ENCODE measurements around the gene LGALS8.
"Not testable (repeated sequence)": the region's sequence is repeated elsewhere in the genome, so short reads cannot be mapped to it uniquely, and the experiment has no call there.

The LGALS8 gene

DNA sequence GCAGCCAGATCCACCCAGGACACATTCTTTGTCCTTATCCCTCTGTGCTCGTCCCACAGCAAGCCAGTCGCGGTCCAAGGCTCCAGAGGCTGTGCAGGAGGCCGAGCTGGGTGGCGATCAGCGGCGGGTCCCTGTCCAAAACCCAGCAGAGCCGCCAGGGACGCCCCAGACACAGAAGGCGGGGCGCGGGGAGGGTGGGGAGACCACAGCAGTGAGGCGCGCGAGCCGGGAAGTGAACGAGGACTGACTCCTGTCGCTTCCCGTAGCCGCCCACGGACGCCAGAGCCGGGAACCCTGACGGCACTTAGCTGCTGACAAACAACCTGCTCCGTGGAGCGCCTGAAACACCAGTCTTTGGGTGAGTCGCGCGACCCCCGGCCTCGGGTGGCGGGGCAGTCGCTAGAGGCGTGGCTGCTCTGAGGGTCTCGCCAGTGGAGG lies at the start of gene LGALS8:
Gene LGALS8 (plus strand): TSS at position 279 of the 438 bp plus-strand sequence. CDS start 2,089 bp downstream, outside the sequence.
- peak; percentile 92 to 94 for DNase-seq

DNA sequence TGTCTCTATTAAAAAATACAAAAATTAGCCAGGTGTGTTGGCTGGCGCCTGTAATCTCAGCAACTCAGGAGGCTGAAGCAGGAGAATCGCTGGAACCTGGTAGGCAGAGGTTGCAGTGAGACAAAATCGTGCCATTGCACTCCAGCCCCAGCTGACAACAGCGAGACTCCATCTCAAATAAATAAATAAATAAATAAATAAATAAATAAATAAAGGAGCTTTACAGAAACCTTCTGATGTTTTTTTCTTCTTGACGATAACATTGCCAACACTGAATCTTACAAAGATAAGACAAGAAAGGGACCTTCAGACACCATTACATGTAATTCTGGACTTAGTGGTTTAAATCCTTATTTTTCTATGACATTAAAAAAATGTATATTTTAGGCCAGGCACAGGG lies 47.8 kb upstream of the LGALS8 start:
- no peak for DNase-seq

DNA sequence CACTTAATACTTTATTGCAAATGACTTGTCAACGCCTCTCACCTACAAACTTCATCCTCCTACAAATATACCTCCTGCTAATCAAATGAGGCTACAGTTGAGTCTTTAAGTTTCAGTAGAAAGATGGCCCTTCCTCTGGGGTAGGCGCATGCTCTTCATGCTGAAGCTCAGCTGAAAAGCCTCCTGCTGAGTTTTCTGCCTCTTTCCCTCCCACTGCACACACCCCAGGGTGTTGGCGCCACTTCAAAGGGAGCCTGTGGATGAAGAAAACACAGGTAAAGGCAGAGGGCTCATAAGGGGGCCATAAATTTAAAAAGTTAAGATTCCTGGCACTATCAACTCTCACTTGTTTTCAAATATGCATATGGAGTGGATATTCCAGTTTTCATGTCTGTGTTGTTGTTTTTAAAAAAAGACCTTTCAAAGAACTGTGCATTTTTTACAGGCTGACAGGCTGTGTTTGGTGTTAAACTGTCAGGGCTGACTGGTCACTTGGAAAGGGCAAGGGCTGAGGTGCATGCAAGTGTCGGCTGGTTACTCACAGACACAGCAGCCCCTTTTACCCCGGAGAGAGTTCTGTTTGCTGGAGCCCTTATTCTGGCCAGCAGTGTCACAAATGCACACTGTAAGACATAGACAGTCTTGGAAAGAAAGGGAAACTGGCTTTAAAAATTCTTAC lies 42.9 kb upstream of the LGALS8 start:
- DNase-seq = no peak

DNA sequence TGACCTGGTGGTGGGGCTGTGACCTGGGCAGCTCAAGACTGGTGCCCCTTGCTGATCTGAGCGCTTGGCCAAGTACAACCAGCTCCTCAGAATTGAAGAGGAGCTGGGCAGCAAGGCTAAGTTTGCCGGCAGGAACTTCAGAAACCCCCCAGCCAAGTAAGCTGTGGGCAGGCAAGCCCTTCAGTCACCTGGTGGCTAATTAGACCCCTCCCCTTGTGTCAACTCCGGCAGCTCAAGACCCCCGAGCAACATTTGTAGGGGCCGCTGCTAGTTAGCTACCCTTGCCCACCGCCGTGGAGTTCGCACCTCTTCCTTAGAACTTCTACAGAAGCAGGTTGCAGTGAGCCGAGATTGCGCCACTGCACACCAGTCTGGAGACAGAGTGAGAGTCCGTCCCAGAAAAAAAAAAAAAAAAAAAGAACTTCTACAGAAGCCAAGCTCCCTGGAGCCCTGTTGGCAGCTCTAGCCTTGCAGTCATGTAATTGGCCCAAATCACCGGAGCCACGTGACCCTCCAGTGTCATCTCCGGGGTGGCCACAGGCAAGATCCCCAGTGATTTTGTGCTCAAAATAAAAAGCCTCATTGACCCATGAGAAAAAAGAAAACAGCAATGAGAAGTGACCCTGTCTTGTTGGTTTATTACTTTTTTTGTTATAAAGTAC lies 39.3 kb upstream of the LGALS8 start:
- DNase-seq = no peak

DNA sequence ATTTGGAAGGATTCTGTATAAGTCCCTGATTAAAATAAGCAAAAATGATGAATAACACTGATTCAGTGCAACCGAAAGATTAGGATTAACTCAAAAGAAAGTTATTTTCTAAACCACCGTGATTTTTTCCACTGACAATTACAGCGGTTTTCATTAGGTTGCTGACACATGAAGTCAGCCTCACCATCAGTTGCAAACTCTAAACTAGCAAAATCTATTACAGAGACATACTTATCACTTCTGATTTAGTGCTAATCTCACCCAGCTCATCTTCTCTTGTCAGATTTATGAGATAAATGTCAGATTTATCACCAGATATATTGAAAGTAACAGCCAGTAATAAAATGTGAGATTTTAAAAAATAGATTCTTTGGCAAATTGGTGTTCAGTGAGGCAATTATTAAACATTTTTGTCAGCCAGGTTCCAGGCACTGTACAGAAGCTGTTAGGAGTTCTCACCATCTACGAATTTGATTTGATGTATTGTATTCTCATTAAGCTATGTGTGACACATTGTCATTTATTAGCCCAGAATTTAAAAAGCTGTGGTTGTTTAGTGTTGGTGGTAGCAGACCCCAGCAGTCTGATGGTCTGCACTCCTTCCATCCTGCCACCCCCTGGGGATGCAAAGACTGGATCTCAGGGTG lies 37.3 kb upstream of the LGALS8 start:
- DNase-seq = no peak

DNA sequence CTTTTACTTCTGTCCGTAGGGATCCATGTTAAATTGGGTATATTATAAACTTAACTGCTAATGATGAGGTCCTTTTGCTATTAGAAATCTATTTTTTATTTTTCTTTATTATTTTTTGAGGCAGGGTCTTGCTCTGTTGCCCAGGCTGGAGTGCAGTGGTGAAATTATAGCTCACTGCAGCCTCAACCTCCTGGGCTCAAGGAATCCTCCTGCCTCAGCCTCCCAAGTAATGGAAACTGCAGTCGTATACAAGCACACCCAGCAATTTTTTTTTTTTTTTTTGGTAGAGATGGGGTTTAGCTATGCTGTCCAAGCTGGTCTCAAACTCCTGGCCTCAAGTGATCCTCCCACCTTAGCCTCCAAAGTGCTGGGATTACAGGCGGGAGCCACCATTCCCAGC lies 34.6 kb upstream of the LGALS8 start:
- not testable (repeated sequence) for DNase-seq

DNA sequence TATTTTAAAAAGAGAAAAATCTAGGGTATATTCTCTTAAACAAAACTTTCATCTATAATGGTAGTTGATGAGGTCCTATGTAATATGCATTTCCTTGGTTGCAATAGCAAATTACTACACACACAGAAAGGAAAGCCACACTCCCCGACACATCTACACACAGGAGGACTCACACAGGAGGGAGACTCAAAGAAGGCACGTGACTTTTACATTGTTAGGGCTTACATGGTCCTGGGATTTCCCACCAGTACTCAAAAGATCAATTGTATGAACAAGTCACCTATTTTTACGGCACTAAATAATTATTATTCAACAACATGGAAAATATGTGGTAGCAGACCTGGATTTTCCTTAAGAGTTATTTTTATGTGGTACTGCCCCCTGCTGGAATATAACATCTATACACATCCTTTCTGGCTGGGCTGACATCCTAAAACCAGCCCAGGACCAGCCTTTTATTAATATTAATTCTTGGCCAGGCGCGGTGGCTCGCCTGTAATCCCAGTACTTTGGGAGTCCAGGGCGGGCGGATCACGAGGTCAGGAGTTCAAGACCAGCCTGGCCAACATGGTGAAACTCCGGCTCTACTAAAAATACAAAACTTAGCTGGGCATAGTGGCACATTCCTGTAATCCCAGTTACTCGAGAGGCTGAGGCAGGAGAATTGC lies 33.9 kb upstream of the LGALS8 start:
- no peak for DNase-seq

DNA sequence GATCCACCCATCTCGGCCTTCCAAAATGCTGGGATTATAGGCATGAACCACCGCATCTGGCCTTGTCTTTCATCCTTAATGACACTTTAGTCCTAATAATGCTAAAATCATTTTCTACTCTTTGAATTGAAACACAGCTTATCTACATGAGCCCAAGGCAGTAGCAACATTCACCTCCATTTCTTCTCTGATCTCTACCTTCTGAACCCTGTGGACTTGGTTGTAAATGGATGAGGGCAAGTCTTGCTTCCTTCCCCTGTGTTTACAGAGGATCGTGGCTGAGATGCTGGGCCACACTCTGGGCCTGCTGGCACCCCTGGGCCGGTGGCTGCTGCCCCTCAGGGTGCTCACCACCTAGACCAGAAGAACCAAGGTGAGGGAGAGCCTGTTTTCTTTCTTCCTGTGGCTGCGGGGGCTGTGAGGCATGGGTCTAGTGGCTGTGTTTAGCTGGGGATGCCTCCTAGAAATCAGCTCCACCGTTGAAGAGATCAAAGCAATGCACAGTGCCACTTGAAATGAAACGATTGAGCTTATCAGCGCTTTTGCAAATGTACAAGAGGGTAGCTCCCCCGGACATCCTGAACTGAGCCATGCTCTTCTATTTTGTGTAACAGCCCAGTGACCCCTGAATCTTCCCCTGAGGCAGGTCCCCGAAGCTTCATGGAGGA lies 32.2 kb upstream of the LGALS8 start:
- no peak for DNase-seq

DNA sequence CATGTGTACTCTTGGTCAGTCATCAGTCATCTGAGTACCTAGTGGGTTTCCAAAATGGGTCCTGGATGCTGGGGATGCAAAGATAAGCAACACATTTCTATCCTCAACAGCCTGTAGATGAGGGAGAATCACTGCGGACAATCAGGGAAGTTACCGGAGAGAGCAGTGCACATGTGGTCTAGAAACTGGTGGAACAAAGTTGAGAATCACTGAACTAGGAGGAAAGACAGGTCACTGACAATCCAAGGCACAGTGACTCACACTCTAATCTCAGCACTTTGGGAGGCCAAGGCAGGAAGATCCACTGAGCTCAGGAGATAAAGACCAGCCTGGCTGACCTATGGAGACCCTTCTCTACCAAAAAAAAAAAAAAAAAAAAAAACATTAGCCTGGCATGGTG lies 31.4 kb upstream of the LGALS8 start:
- DNase-seq = no peak

DNA sequence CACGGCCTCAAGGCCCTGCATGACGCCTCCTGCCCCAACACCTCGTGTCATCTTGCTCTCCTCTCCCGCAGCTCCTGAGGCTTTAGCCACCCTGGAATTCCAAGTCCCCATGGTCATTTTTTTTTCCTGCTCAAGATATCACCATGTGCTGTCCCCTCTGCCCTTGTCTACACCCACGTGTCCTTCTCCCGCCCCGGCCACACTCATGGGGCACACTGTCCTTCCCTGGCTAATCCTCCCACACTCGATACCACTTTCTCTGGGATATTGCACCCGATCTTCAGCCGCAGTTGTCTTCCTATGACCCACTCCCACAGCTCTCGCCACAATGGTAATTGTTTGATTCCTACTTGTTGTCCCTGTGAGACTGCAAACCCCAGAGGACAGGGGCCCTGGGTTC lies 29.7 kb upstream of the LGALS8 start:
- DNase-seq = no peak

DNA sequence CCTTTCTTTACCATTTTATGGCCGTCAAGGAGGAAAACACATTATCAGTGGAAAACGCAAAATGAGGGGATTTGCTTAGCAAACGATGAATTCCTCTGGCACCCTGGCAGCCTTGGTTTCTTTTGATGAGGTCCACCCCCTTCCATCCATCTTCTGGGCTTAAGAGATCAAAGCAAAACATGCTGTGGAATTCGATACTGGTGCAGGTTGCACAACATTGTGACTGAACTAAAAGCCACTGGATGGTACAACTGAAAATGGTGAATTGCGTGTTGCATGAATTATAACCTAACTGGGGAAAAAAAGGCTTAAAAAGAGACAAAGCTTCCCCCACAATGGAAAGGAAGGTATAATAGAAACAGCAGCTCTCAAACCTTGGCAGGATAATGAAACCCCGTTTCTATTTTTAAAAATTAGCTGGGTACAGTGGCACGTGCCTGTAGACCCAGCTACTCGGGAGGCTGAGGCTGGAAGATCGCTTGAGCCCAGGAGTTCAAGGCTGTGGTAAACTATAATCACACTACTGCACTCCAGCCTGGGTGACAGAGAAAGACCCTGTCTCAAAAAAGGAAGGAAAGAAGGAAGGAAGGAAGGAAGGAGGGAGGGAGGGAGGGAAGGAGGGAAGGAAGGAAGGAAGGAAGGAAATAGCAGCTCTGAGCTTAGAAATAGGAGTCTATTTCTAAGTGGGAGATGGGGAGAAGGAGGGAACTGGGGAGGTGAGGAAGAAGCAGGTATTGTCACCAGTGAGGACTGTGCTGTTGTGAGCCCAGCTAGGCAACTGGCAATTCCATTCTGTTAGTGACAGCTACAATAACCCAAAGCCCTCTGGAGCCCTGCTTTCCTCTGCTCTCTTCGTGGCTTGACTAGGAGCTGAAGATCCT lies 29.0 kb upstream of the LGALS8 start:
- no peak for DNase-seq

DNA sequence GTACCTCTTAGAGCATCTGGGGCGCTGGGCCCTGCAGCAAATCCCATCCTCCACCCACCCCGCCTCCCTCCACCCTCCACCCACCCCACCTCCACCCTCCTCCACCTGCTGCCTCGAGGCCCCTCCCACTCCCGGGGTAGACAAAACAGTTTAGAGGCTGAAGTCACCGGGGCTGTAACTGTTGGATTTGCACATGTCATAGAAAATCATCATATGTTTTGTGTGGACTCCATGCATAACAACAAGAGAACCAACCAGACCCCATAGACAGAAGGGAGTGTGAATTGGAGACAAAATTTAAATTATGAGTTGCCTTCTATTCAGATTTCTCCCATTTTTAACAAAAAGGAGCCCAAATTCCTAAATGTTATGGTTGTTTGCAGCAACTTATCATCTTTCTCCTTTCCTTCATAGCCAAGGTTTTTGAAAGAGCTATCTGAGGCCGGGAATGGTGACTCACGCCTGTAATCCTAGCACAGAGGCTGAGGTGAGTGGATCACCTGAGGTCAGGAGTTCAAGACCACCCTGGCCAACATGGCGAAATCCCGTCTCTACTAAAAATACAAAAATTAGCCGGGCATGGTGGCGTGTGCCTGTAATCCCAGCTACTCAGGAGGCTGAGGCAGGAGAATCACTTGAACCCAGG lies 28.2 kb upstream of the LGALS8 start:
- DNase-seq = no peak

DNA sequence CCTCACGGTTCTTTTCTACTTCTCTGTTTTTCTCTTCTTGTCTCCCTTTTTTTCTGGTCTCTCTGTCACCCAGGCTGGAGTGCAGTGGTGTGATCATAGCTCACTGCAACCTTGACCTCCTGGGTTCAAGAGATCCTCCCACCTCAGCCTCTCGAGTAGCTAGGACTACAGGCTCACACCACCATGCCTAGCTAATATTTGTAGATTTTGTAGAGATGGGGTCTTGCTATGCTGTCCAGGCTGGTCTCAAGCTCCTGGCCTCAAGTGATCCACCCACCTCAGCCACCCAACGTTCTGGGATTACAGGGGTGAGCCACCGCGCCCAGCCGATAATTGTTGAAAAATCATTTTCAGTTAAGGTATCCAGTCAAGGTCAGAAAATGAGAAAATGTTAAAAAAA lies 25.9 kb upstream of the LGALS8 start:
- no peak for DNase-seq

DNA sequence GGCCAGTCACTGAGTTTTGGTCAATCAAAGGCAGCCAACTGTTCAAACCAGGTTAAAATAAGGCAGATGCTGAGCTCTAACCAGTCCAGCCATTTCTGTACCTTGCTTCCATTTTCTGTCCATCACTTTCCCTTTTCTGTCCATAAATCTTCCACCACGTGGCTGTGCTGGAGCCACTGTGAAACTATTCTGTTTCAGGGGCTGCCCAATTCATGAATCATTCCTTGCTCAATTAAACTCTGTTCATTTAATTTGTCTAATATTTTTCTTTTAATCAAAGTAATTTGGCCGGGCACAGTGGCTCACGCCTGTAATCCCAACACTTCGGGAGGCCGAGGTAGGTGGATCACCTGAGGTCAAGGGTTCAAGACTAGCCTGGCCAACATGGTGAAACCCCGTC lies 22.7 kb upstream of the LGALS8 start:
- DNase-seq = no peak

DNA sequence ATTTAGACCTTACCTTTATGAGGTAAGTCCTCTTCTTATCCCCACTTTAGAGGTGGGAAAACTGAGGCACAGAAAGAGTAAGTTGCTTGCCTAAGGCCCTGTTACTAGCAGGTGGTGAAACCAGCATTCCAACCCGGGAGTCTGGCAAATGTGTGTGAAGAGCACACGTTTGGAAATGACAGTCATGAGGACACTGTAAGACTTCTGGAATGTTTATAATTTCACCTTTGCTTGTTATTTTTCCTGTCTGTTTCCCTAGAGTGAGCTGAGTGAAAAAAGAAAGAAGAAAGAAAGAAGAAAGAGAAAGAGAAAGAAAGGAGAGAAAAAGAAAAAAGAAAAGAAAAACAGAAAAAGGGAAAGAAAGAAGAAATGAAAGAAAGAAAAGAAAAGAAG lies 21.2 kb upstream of the LGALS8 start:
- DNase-seq = no peak

DNA sequence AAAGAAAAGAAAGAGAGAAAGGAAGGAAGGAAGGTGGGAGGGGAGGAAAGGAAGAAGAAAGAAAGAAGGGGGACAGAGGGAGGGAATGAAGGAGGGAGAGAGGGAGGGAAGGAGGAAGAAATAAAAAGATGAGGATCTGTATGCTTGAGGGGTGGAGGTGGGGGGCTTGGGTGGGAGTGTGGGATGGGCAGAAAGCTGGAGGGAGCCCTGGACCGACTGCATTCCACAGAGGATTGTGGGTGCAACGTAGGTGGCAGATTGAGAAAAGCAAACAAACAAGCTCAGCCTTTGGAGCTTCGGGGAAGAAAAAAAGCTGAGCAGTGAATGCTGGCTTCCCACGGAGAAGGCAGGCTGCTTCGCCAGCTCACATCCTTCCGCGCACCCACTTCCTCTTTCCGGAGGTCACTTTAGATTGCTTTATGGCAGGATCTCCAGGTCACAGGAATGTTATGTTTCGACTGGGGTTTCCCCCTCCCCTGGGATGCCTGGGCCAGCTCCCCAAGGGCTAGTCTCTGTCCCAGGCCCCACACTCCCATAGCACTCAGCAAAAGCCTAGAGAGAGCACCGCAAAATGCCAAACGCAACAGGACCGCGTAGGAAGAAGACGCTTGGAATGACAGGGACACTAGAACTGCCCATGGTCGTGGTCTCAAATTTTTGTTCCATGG lies 20.7 kb upstream of the LGALS8 start:
- peak in 1 of 2 experiments; percentile 42 for DNase-seq

DNA sequence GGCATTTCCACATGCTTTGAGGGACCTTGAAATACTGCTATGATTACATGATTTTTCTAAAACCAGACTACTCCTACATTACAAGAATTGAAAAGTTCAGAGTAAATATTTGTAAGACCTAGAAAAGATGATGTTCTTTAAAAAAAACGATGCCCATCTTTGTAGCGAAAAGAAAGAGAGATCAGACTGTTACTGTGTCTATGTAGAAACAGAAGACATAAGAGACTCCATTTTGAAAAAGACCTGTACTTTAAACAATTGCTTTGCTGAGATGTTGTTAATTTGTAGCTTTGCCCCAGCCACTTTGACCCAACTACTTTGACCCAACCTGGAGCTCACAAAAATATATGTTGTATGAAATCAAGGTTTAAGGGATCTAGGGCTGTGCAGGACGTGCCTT lies 19.4 kb upstream of the LGALS8 start:
- not testable (repeated sequence) for DNase-seq

DNA sequence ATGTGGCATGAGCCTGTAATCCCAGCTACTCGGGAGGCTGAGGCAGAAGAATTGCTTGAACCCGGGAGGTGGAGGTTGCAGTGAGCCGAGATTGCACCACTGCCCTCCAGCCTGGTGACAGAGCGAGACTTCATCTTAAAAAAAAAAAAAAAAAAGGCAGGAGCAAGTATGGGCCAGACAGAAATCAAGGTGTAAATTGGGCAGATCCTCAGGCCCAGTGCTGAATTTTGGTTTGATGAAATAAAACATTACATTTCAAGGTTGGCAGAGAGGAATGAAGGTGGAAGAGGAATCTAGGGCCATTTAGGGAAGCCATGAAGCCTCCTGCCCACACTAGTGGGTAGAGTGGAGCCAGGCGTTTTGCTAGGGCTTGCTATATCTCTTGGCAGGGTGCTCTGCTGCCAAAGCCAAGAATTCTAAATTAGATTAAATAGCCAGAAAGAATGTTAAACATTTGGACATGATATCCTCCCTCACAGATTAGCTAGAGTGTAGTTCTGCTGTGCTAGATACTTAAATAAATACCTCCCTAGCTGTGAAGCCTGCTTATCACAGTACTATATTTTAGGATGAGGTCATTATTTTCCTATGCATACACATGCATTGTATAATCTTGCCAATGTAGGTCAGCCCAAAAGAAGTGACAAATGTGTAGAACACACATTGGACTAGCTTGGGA lies 16.6 kb upstream of the LGALS8 start:
- no peak for DNase-seq

DNA sequence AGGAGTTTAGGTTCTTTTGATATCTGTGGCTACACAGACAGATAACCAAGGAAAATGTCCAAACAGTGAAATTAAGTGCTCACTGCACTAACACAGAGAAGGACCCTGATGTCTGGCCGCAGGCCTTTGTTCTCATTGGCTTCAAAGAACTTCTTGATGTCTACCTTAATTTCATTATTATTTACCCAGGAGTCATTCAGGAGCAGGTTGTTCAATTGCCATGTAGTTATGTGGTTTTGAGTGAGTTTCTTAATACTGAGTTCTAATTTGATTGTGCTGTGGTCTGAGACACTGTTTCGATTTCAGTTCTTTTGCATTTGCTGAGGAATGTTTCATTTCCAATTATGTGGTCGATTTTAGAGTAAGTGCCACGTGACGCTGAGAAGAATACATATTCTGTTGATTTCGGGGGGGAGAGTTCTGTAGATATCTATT lies 15.2 kb upstream of the LGALS8 start:
- DNase-seq = no peak

DNA sequence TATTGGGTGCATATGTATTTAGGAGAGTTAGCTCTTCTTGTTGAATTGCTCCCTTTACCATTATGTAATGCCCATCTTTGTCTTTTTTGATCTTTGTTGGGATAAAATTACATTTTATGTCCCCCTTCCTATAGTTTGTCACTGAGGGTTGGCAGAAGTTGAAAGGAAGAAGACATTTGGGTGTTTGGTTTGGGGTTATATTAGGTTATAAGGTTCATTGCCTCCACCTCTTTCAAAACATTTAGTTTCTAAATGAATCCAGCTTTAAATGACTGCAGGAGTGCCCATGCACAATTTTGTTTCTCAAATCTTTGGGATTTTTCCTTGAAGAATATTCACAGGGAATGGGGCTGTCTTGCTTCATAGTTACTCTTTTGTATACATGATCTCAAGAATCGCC lies 14.6 kb upstream of the LGALS8 start:
- DNase-seq = no peak

All from activated T-cell treated with anti-CD3 and anti-CD28 coated beads, Interleukin-2, amount 50 U/mL, for 48 hours (primary cell).